ENCODE measurements around the gene CEBPE. TPM values are rescaled to one million over a fixed set of nuclear protein-coding genes. Genes with fewer than 3 reads are reported as not detected.

Gene CEBPE
- total RNA-seq, 1 experiment from 2014 or later, result not detected

- Histone ChIP-seq H3K4me3 (no peak overlapping the region), H3K36me3 (ENCODE audit: low read depth) (no peaks in the 10 kb centered on the region), H3K9me3 (ENCODE audit: insufficient read depth, low read depth) (no peaks in the 10 kb centered on the region), H2AFZ (no peak overlapping the region), H3K9me2 (ENCODE audit: insufficient read depth) (no peaks in the 10 kb centered on the region), H3K4me2 (no peak overlapping the region), H4K20me1 (ENCODE audit: insufficient read depth) (no peaks in the 10 kb centered on the region), H3K4me1 (replicated peaks; ENCODE audit: insufficient read depth) (peaks cover 8% of the 10 kb centered on the region), H3F3A (ENCODE audit: insufficient read depth, low read depth) (peaks cover 5% of the 10 kb centered on the region), H3K79me2 (ENCODE audit: low read depth) (no peaks in the 10 kb centered on the region), H3K27ac (no peak overlapping the region), H3K27me3 (ENCODE audit: insufficient read depth, low read depth) (no peaks in the 10 kb centered on the region)
- no TSS peak for BruUV-seq (replicated peaks)
- ChIA-PET POLR2A (ENCODE audit: unreplicated experiment) (no interaction called here), CTCF (interaction anchor here (0.7 kb wide), 1 partner anchor 65 kb away, joined by 3 read pairs; no protein-coding TSS in a partner anchor)
- TF ChIP-seq CTCF (conservative IDR thresholded peaks at IDR 0.05) (no peak), EZH2 (IDR thresholded peaks at IDR 0.05; ENCODE audit: low read depth) (no peak)
- intact Hi-C loops (cut with micrococcal nuclease; ENCODE audit: unreplicated experiment), result loop anchor here (10.0 kb wide), 1 partner anchor 140 kb away; no protein-coding TSS in a partner anchor
- DNase-seq, result no peak
These were observed 6.0 kb upstream of the CEBPE start for GRCh38 chr14:23125011-23125410.

DNA sequence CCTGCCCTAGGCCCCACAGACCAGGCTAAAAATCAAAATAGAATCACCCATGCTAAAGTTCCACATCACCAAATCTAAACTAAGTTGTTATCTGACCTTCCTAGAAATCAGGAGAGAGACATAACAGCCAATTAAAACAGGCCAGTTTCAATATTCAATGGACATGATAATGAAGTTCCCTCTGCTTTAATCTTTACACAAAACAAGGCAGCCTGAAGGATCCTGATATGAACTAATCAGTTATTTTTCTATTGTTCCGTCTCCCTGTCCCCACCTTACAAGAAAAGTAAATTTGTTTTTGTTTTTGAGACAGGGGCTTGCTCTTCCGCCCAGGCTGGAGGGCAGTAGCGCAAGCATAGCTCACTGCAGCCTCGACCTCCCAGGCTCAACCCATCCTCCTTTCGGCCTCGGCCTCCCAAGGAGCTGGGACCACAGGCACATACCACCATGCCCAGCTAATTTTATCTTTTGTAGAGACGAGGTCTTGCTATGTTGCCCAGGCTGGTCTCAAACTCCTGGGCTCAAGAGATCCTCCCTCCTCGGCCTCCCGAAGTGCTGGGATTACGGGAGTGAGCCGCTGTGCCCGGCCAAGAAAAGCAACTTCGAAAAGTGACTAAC, 5.4 kb upstream of the CEBPE start:
- intact Hi-C loops (cut with micrococcal nuclease; ENCODE audit: unreplicated experiment), result loop anchor here (10.0 kb wide), 1 partner anchor 140 kb away; no protein-coding TSS in a partner anchor
- Histone ChIP-seq H3K4me2 (no peak overlapping the region), H3K27ac (no peak overlapping the region), H3K79me2 (ENCODE audit: low read depth) (no peaks in the 10 kb centered on the region), H3K9me3 (ENCODE audit: insufficient read depth, low read depth) (no peaks in the 10 kb centered on the region), H3F3A (ENCODE audit: insufficient read depth, low read depth) (peaks cover under 1% of the 10 kb centered on the region), H2AFZ (no peak overlapping the region), H3K36me3 (ENCODE audit: low read depth) (no peaks in the 10 kb centered on the region), H3K4me3 (no peak overlapping the region), H3K9me2 (ENCODE audit: insufficient read depth) (no peaks in the 10 kb centered on the region), H4K20me1 (ENCODE audit: insufficient read depth) (no peaks in the 10 kb centered on the region), H3K27me3 (ENCODE audit: insufficient read depth, low read depth) (no peaks in the 10 kb centered on the region), H3K4me1 (replicated peaks; ENCODE audit: insufficient read depth) (peaks cover 2% of the 10 kb centered on the region; the same call in 1 of the 2 replicates)
- BruUV-seq (replicated peaks), result no TSS peak
- TF ChIP-seq EZH2 (IDR thresholded peaks at IDR 0.05; ENCODE audit: low read depth) (no peak), CTCF (conservative IDR thresholded peaks at IDR 0.05) (no peak)
- ChIA-PET CTCF (no interaction called here), POLR2A (ENCODE audit: unreplicated experiment) (no interaction called here)
- no peak for DNase-seq

DNA sequence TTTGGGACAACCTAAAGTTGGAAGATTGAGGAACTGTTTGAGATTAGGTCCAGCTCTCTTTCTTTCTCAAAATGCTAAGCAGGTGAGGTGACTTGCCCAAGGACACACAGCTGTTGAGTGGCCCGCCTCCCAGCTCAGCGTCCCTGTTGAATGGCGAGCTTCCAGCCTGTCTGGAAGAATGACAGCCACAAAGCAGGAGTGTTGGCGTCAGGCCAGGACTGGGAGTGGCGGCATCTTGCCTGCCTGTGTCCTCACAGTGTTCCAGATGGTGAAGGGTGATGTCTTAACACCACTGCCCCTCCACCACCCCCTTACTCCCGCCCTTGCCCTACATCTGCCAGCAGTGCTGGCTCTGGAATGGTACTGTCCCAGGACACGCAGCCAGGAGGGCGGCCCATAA, 4.4 kb upstream of the CEBPE start:
- DNase-seq, result no peak
- BruUV-seq (replicated peaks), result no TSS peak
- no peak overlapping the region for H2AFZ ChIP-seq

More for the DNA sequence above, 4.4 kb upstream of the CEBPE start:
- TF ChIP-seq CTCF (conservative IDR thresholded peaks at IDR 0.05), result no peak
- no peak for TF ChIP-seq EZH2 (IDR thresholded peaks at IDR 0.05; ENCODE audit: low read depth)
- Histone ChIP-seq H3K4me2 (no peak overlapping the region), H4K20me1 (ENCODE audit: insufficient read depth) (no peaks in the 10 kb centered on the region), H3K4me3 (no peak overlapping the region), H3K36me3 (ENCODE audit: low read depth) (no peaks in the 10 kb centered on the region), H3K4me1 (replicated peaks; ENCODE audit: insufficient read depth) (no peaks in the 10 kb centered on the region), H3K27me3 (ENCODE audit: insufficient read depth, low read depth) (no peaks in the 10 kb centered on the region), H3K9me2 (ENCODE audit: insufficient read depth) (no peaks in the 10 kb centered on the region), H3K9me3 (ENCODE audit: insufficient read depth, low read depth) (no peaks in the 10 kb centered on the region), H3K27ac (no peak overlapping the region), H3F3A (ENCODE audit: insufficient read depth, low read depth) (no peaks in the 10 kb centered on the region), H3K79me2 (ENCODE audit: low read depth) (no peaks in the 10 kb centered on the region)
- intact Hi-C loops (cut with micrococcal nuclease; ENCODE audit: unreplicated experiment), result loop anchor here (10.0 kb wide), 1 partner anchor 141 kb away; no protein-coding TSS in a partner anchor
- CTCF ChIA-PET, result no interaction called here
- POLR2A ChIA-PET (ENCODE audit: unreplicated experiment), result no interaction called here
